Pancreas (tissue), 10 donors: Measurements from ENCODE around the gene MAP7D1. TPM values are rescaled to one million over a fixed set of nuclear protein-coding genes. Genes with fewer than 3 reads are reported as not detected.

Experiments
- ATAC-seq, 4 donors: fragments of 200-7000 bp; cut with Tn5 transposase; one replicate each; pipeline versions ENCODE4 v1.8.0 to v1.9.1; 2020; ENCODE audit warnings: mild to moderate bottlenecking in 4 of 4, moderate library complexity in 4 of 4
- DNase-seq, 6 donors: peaks; one replicate each; pipeline ENCODE4 v3.0.0-alpha.2; 2020
- FAIRE-seq: peaks from 2 replicates; lab custom pipeline; 2012; peaks lifted over from hg19 to GRCh38; lab: Jason Lieb, UNC
- H3K27ac ChIP-seq, 4 donors: fragments of 200-600 bp; sonication (generic); 1 replicate in 3 of 4; 2 replicates in 1 of 4; pipeline versions ENCODE4 v1.5.0 to v1.8.0; 2020
- H3K27me3 ChIP-seq, 4 donors: fragments of 200-600 bp; one replicate each; pipeline ENCODE4 v1.8.0; 2021
- H3K36me3 ChIP-seq, 3 donors: fragments of 200-600 bp; sonication (generic) in 1 of 3; one replicate each; pipeline versions ENCODE4 v1.5.0 to v1.8.0; 2020 to 2021
- H3K4me1 ChIP-seq, 3 donors: fragments of 200-600 bp; one replicate each; pipeline ENCODE4 v1.8.0; 2021
- H3K4me3 ChIP-seq, 4 donors: fragments of 200-600 bp; sonication (generic) in 2 of 4; one replicate each; pipeline versions ENCODE4 v1.5.0 to v1.8.0; 2020 to 2021
- H3K9me3 ChIP-seq, 4 donors: fragments of 200-600 bp; one replicate each; pipeline ENCODE4 v1.8.0; 2021
- WGBS, 2 donors: extraction: QIAGEN DNeasy Blood & Tissue Kit; methylation state at CpG; one replicate each; pipeline ENCODE4 v1.1.7; 2013; 5-methylcytosine and 5-hydroxymethylcytosine counted together
- intact Hi-C, 3 donors: fragments of 100-400 bp; cut with DNase I; formaldehyde crosslinking; loops; one replicate each; pipeline versions ENCODE4 v1.11.1 to v1.14.2; 2022
- polyA plus RNA-seq, 2 donors: library from polyadenylated mRNA; stranded (reverse); fragments of 200-250 nt; gene quantifications; one replicate each; pipeline ENCODE4 v1.2.3, GENCODE V29; 2013
- total RNA-seq, 6 donors: library from RNA; stranded (reverse); fragmentation: NEBNext Ultra II Directional in 4 of 6; extraction: Animal tissue kit (Norgen Biotek cat#: 25700) in 4 of 6; gene quantifications; one replicate each; pipeline versions ENCODE4 v1.2.1 to v1.2.4, GENCODE V29; 2021 to 2023
- TF ChIP-seq, protein P1 (sequence below), 4 donors: fragments of 200-600 bp; sonication (generic) in 3 of 4; IDR thresholded peaks; one replicate each; pipeline versions ENCODE4 v1.5.0 to v1.8.0; 2021; ENCODE audit warnings: antibody characterized with exemption in 4 of 4
- donor health status: healthy with polysubstance abuse.
- donor health status: DM: no; HTN: no; CAD: no; lungs with moderate emphysema.
- donor health status: DM: no; HTN: no; CAD: no.
- donor health status: control.
- donor health status: control.
- donor health status: Bipolar disorder and iron deficiency.
- donor health status: DM: yes; HTN: yes; CAD: no.
- donor health status: DM: no; HTN: no; CAD: no.
- donor health status: DM: no; HTN: no; CAD: no.
- donor health status: DM: yes; HTN: yes; CAD: no.

MAP7D1 gene
- total and polyA plus RNA-seq, 8 donors, result 12.5 to 39.3 (median 22.3) TPM

GRCh38 chr1:36122062-36123030, 33.6 kb upstream of the MAP7D1 start:
- TF ChIP-seq, protein P1, sequence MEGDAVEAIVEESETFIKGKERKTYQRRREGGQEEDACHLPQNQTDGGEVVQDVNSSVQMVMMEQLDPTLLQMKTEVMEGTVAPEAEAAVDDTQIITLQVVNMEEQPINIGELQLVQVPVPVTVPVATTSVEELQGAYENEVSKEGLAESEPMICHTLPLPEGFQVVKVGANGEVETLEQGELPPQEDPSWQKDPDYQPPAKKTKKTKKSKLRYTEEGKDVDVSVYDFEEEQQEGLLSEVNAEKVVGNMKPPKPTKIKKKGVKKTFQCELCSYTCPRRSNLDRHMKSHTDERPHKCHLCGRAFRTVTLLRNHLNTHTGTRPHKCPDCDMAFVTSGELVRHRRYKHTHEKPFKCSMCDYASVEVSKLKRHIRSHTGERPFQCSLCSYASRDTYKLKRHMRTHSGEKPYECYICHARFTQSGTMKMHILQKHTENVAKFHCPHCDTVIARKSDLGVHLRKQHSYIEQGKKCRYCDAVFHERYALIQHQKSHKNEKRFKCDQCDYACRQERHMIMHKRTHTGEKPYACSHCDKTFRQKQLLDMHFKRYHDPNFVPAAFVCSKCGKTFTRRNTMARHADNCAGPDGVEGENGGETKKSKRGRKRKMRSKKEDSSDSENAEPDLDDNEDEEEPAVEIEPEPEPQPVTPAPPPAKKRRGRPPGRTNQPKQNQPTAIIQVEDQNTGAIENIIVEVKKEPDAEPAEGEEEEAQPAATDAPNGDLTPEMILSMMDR (IDR thresholded peaks at IDR 0.05), result no peak
- Histone ChIP-seq H3K27me3 (no peaks in the 10 kb centered on the region), H3K9me3 (no peaks in the 10 kb centered on the region), H3K27ac (no peak overlapping the region), H3K36me3 (no peaks in the 10 kb centered on the region), H3K4me3 (no peak overlapping the region), H3K4me1 (no peaks in the 10 kb centered on the region)
- no peak for FAIRE-seq
- intact Hi-C loops, result no loop called here
- WGBS, 2 donors, result 80 to 82% methylated on average over 12 of the region's 12 CpGs
- DNase-seq, result no peak
- ATAC-seq, result no peak

DNA sequence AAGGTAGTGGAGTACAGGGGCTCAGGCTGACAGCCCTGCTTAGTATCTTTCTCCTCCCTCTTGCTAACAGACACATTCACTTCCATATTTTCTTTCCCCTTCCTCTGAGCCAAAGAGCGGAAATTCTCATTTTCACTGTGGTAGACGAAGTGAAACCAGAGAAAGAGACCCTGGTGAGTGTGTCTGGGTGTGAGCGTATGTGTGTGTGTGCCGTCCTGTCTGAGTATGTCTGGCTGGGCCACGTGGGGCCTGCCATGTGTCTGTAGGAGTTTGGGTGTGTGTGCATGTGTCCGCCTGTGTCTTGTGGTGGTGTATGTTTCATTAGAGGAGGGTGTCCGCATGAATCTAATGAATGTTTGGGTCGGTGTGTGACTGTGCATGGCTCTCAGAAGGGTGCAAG, 32.6 kb upstream of the MAP7D1 start:
- H3K4me3 ChIP-seq, result no peak overlapping the region
- ATAC-seq, result peak in 2 of 4 donors; percentile 36 to 72
- TF ChIP-seq, protein P1 (IDR thresholded peaks at IDR 0.05), result no peak
- no peaks in the 10 kb centered on the region for H3K4me1 ChIP-seq
- H3K27me3 ChIP-seq, result no peaks in the 10 kb centered on the region
- intact Hi-C loops, result no loop called here
- WGBS, 2 donors, result 67 to 76% methylated on average over 8 of the region's 8 CpGs
- no peaks in the 10 kb centered on the region for H3K9me3 ChIP-seq
- FAIRE-seq, result no peak
- H3K27ac ChIP-seq, result no peak overlapping the region
- no peaks in the 10 kb centered on the region for H3K36me3 ChIP-seq
- no peak for DNase-seq

DNA sequence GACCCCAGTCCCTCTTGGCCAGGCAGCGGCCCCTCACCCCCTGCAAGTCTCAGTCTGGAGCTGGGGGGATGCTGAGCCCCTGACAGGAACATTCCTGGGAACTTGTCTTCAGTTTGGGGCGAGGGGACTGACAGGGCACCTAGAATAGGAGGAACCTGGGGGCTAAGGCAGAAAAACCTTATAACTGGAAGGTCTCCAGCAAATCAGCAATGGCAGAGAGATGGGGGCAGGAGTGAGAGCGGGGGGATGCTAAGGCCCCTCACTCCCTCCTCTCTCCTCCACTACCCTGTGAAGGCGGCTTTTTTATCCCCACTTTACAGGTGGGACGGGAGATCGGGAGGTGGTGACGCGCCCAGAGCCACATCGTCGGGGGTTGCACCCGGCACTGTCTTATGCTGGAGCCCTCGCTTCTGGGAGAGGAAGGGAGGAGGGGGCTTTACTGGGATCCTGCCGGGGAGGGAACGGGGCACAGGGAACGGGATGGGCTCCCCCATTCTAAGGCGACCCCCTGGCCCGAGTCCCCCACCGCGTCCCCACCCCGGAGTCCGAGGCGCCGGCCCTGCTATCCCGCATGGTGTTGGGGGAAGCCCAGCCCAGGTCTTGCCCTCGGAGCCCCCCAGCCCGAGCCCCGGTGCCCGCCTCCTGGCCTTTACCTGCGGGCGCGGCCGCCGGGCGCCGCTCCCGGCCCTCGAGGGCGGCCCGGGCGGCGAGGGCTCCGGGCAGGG, 31.4 kb upstream of the MAP7D1 start:
- TF ChIP-seq, protein P1 (IDR thresholded peaks at IDR 0.05), result no peak
- Histone ChIP-seq H3K9me3 (no peaks in the 10 kb centered on the region), H3K4me3 (peak overlapping the region in 1 of 4 donors; percentile 21), H3K27me3 (no peaks in the 10 kb centered on the region), H3K36me3 (no peaks in the 10 kb centered on the region), H3K27ac (no peak overlapping the region), H3K4me1 (no peaks in the 10 kb centered on the region)
- DNase-seq (no peak), FAIRE-seq (no peak), ATAC-seq (no peak)
- intact Hi-C loops, result no loop called here
- 24 to 56% methylated on average over 18 to 42 of the region's 42 CpGs for WGBS, 2 donors

DNA sequence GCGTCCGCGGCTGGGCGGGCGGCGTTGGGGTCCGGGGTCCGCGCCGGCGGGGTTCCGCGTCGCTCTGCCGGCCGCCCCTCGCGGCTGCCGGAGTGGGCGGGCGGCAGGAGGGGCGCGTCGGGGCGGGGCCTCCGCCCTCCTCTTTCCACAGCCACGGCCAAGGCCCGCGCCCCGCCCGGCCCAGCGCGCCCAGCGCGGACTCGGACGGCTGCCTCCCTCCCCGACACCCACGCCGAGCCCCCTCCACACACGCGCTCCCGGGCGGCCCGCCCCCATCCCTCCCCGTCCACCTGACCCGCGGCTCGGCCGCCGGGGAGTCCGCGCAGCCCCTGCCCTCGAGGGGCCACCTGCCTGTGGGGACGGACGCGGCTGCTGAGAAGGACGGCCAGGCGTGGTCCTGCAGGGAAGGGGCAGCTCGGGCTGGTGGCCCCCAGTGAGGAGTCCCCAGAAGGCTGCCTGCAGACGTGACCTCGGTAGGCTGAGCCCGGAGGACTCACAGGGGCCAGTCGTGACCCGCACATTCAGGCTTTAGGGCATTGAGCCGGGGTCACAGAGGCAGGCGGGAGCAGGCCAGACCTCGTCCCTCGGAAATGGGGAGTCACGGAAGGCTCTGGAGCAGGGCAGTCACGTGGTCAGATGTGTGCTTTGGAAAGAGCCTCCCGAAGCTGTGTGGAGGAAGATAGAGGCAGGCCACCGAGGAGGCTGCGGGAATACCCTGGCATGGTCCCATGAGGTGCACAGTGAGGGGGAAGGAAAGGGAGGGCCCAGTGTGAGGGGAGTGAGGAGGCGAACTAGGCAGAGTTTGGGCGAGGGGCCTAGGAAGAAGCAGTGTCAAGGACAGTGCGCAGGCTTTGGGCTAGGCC, 30.6 kb upstream of the MAP7D1 start, which contains the start of gene COL8A2:
Gene COL8A2, minus strand, starts transcription at position 94 of the 863 bp plus-strand sequence. CDS start 24,980 bp downstream, outside the sequence.
- TF ChIP-seq, protein P1 (IDR thresholded peaks at IDR 0.05), result no peak
- Histone ChIP-seq H3K4me3 (peak within 1 kb of the TSS in 2 of 4 donors; percentile 21 to 38), H3K27me3 (no peaks in the 10 kb centered on the region), H3K27ac (no peak within 1 kb of the TSS), H3K36me3 (no peaks in the 10 kb centered on the region), H3K4me1 (no peaks in the 10 kb centered on the region), H3K9me3 (no peaks in the 10 kb centered on the region)
- intact Hi-C loops, result no loop called here
- peak in 2 of 4 donors; percentile 69 to 74 for ATAC-seq
- FAIRE-seq, result no peak
- 15 to 18% methylated on average over 59 to 77 of the region's 77 CpGs for WGBS, 2 donors
- peak in 2 of 6 donors; percentile 42 to 72 for DNase-seq
